DND-41 (cell line): ENCODE measurements around the gene NDC80.
"Not testable (repeated sequence)": the region's sequence is repeated elsewhere in the genome, so short reads cannot be mapped to it uniquely, and the experiment has no call there.

Source experiments
- ATAC-seq: fragments of 200-7000 bp; cut with Tn5 transposase; 3 replicates; pipeline ENCODE4 v1.9.1; 2021; ENCODE audit warnings: low read depth; ENCODE audit not compliant: insufficient read depth
- DNase-seq: peaks from one replicate; pipeline ENCODE4 v3.0.0-alpha.2; 2020
- H2AFZ ChIP-seq: 2 replicates; pipeline ENCODE4 v1.6.0; 2012; ENCODE audit warnings: low read depth, low read length
- H3K27ac ChIP-seq: 2 replicates; pipeline ENCODE4 v1.5.1; 2012; ENCODE audit warnings: low read length, inconsistent platforms
- H3K27me3 ChIP-seq: fragments of 200-600 bp; sonication (generic); 2 replicates; pipeline ENCODE4 v1.6.0; 2012; ENCODE audit warnings: low read length, mild to moderate bottlenecking, inconsistent platforms; ENCODE audit not compliant: insufficient read depth, poor library complexity
- H3K36me3 ChIP-seq: 2 replicates; pipeline ENCODE4 v1.5.1; 2012; ENCODE audit warnings: low read length, inconsistent platforms; ENCODE audit not compliant: insufficient read depth
- H3K4me1 ChIP-seq: 2 replicates; pipeline ENCODE4 v1.5.1; 2012; ENCODE audit warnings: mild to moderate bottlenecking, low read length; ENCODE audit not compliant: insufficient read depth
- H3K4me2 ChIP-seq: 2 replicates; pipeline ENCODE4 v1.6.0; 2012; ENCODE audit warnings: mild to moderate bottlenecking, moderate library complexity, low read length, inconsistent platforms; ENCODE audit not compliant: insufficient read depth
- H3K4me3 ChIP-seq, 2 experiments: fragments of 200-600 bp in 1 of 2; shearing (Covaris generic) in 1 of 2; 2 replicates each; pipeline ENCODE4 v1.5.1; 2012 to 2016; ENCODE audit warnings: inconsistent platforms in 2 of 2, low read length in 2 of 2, mild to moderate bottlenecking in 2 of 2, low read depth in 1 of 2, moderate library complexity in 1 of 2
- H3K79me2 ChIP-seq: 2 replicates; pipeline ENCODE4 v1.6.0; 2012; ENCODE audit warnings: low read length, inconsistent platforms; ENCODE audit not compliant: insufficient read depth
- H3K9ac ChIP-seq: 2 replicates; pipeline ENCODE4 v1.6.0; 2012; ENCODE audit warnings: low read depth, mild to moderate bottlenecking, inconsistent platforms, low read length, moderate library complexity
- H3K9me3 ChIP-seq: 2 replicates; pipeline ENCODE4 v1.5.1; 2012; ENCODE audit warnings: low read length, moderate library complexity, mild to moderate bottlenecking, inconsistent platforms; ENCODE audit not compliant: insufficient read depth, severe bottlenecking
- H4K20me1 ChIP-seq: 2 replicates; pipeline ENCODE4 v1.6.0; 2012; ENCODE audit warnings: low read length; ENCODE audit not compliant: insufficient read depth
- CTCF ChIP-seq: IDR thresholded peaks from 2 replicates; pipeline ENCODE4 v1.5.1; 2012; ENCODE audit warnings: borderline replicate concordance, low read length, moderate library complexity, mild to moderate bottlenecking; ENCODE audit not compliant: poor library complexity, severe bottlenecking; ENCODE audit errors: extremely low read depth
- EZH2 ChIP-seq: IDR thresholded peaks from 3 replicates; pipeline ENCODE4 v1.6.1; 2012; ENCODE audit warnings: borderline replicate concordance, low read depth, mild to moderate bottlenecking, moderate library complexity, low read length, inconsistent platforms; ENCODE audit not compliant: severe bottlenecking

The NDC80 gene

GRCh38 chr18:2538236-2538635 lies 33.1 kb upstream of the NDC80 start:
- Histone ChIP-seq H3K4me1 (no peaks in the 10 kb centered on the region), H4K20me1 (no peaks in the 10 kb centered on the region), H3K4me2 (no peak overlapping the region), H3K79me2 (no peaks in the 10 kb centered on the region), H3K9me3 (no peaks in the 10 kb centered on the region), H3K9ac (no peak overlapping the region), H3K27ac (no peak overlapping the region), H3K4me3 (no peak overlapping the region), H3K27me3 (no peaks in the 10 kb centered on the region), H3K36me3 (peaks cover 20% of the 10 kb centered on the region), H2AFZ (no peak overlapping the region)
- no peak for ATAC-seq
- no peak for DNase-seq
- TF ChIP-seq CTCF, result no peak
- TF ChIP-seq EZH2, result no peak

GRCh38 chr18:2538844-2539243 lies 32.5 kb upstream of the NDC80 start:
- TF ChIP-seq CTCF, result no peak
- no peak for TF ChIP-seq EZH2
- no peak for ATAC-seq
- no peak overlapping the region for H3K9ac ChIP-seq
- H3K9me3 ChIP-seq, result no peaks in the 10 kb centered on the region
- no peak overlapping the region for H3K4me2 ChIP-seq
- no peaks in the 10 kb centered on the region for H3K79me2 ChIP-seq
- H3K4me3 ChIP-seq, result no peak overlapping the region
- no peak for DNase-seq
- H3K36me3 ChIP-seq, result peaks cover 26% of the 10 kb centered on the region
- H3K27me3 ChIP-seq, result no peaks in the 10 kb centered on the region
- H4K20me1 ChIP-seq, result no peaks in the 10 kb centered on the region
- H3K4me1 ChIP-seq, result no peaks in the 10 kb centered on the region
- H2AFZ ChIP-seq, result no peak overlapping the region
- H3K27ac ChIP-seq, result no peak overlapping the region

- no peaks in the 10 kb centered on the region for H3K9me3 ChIP-seq
- no peaks in the 10 kb centered on the region for H3K27me3 ChIP-seq
- H2AFZ ChIP-seq, result no peak overlapping the region
- ATAC-seq (no peak), DNase-seq (no peak)
- no peak overlapping the region for H3K9ac ChIP-seq
- no peak overlapping the region for H3K4me2 ChIP-seq
- TF ChIP-seq CTCF, result no peak
- no peak for TF ChIP-seq EZH2
- no peaks in the 10 kb centered on the region for H3K4me1 ChIP-seq
- no peaks in the 10 kb centered on the region for H4K20me1 ChIP-seq
- H3K36me3 ChIP-seq, result peaks cover 20% of the 10 kb centered on the region
- no peaks in the 10 kb centered on the region for H3K79me2 ChIP-seq
- no peak overlapping the region for H3K27ac ChIP-seq
- H3K4me3 ChIP-seq, result no peak overlapping the region
Measured at GRCh38 chr18:2540575-2540974, 30.8 kb upstream of the NDC80 start.

- not testable (repeated sequence) for DNase-seq, H3K4me2 ChIP-seq, H4K20me1 ChIP-seq, H3K9ac ChIP-seq, H2AFZ ChIP-seq, H3K27me3 ChIP-seq, H3K27ac ChIP-seq, H3K79me2 ChIP-seq, H3K4me1 ChIP-seq, H3K9me3 ChIP-seq, H3K4me3 ChIP-seq
- peak; percentile 64; the same call in 2 of the 3 replicates for ATAC-seq
- TF ChIP-seq CTCF, result peak; percentile 71
- H3K36me3 ChIP-seq, result peaks cover 22% of the 10 kb centered on the region
Measured at GRCh38 chr18:2541925-2542563, 29.3 kb upstream of the NDC80 start.
